SH-SY5Y (cell line): ENCODE results near the gene CSMD2.

Experiments
- GATA2 ChIP-seq: IDR thresholded peaks from 2 replicates; pipeline ENCODE4 v1.6.1; 2011; ENCODE audit warnings: mild to moderate bottlenecking, low read depth, low read length
- GATA3 ChIP-seq: IDR thresholded peaks from 2 replicates; pipeline ENCODE4 v1.6.1; 2011; ENCODE audit warnings: low read depth, mild to moderate bottlenecking, low read length, moderate library complexity

DNA sequence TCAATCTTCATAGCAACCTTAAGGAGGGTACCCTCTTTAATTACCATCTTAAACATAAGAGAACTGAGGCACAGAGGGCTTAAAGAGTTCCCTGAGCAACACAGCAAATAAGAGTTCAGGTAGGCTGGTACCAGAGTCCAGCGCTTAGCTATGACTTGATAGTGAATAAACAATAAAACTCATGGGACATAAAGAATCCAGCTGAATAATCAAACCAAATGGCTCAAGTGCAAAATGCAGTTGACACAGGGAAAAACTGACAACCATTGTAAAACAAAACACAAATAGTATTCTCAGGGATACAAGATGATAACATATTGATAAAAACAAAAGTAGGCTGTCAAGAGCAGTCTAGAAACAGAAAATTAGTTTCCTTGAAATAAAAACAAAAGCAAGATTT, 478.0 kb downstream of the CSMD2 start:
- TF ChIP-seq GATA2 (no peak), GATA3 (no peak)
